ENCODE measurements around the gene RANBP3. TPM values are rescaled to one million over a fixed set of nuclear protein-coding genes. Genes with fewer than 3 reads are reported as not detected.
A peak's percentile ranks its signal among the peaks of the same experiment; 100 is the strongest.

Gene RANBP3
- total RNA-seq, 1 donor from 2014 or later: 92.1 TPM

GRCh38 chr19:5995606-5996005 lies 17.7 kb upstream of the RANBP3 start:
- Mint-ChIP-seq H3K9me3 (ENCODE audit: unreplicated experiment) (no peaks in the 10 kb centered on the region), H3K4me3 (ENCODE audit: unreplicated experiment) (no peak overlapping the region), H3K27me3 (ENCODE audit: unreplicated experiment) (peaks cover 5% of the 10 kb centered on the region), H3K27ac (ENCODE audit: unreplicated experiment) (no peak overlapping the region), H3K4me1 (ENCODE audit: low read depth, unreplicated experiment) (peaks cover 9% of the 10 kb centered on the region), H3K36me3 (ENCODE audit: unreplicated experiment) (no peaks in the 10 kb centered on the region)
- DNase-seq: no peak
- TF ChIP-seq CTCF (IDR thresholded peaks at IDR 0.05; ENCODE audit: partially characterized antibody, unreplicated experiment): no peak

- peaks cover 9% of the 10 kb centered on the region for H3K4me1 Mint-ChIP-seq (ENCODE audit: low read depth, unreplicated experiment)
- TF ChIP-seq CTCF (IDR thresholded peaks at IDR 0.05; ENCODE audit: partially characterized antibody, unreplicated experiment): no peak
These were observed 16.6 kb upstream of the RANBP3 start for GRCh38 chr19:5994405-5995165.

GRCh38 chr19:5993648-5994358 lies 15.9 kb upstream of the RANBP3 start:
- H3K4me3 Mint-ChIP-seq (ENCODE audit: unreplicated experiment): no peak overlapping the region
- H3K27me3 Mint-ChIP-seq (ENCODE audit: unreplicated experiment): peaks cover 5% of the 10 kb centered on the region
- no peak overlapping the region for H3K27ac Mint-ChIP-seq (ENCODE audit: unreplicated experiment)
- peaks cover 9% of the 10 kb centered on the region for H3K4me1 Mint-ChIP-seq (ENCODE audit: low read depth, unreplicated experiment)
- H3K36me3 Mint-ChIP-seq (ENCODE audit: unreplicated experiment): no peaks in the 10 kb centered on the region
- no peak for TF ChIP-seq CTCF (IDR thresholded peaks at IDR 0.05; ENCODE audit: partially characterized antibody, unreplicated experiment)
- H3K9me3 Mint-ChIP-seq (ENCODE audit: unreplicated experiment): no peaks in the 10 kb centered on the region
- peak; percentile 60 for DNase-seq

More at GRCh38 chr19:5994405-5995165, 16.6 kb upstream of the RANBP3 start:
- no peaks in the 10 kb centered on the region for H3K36me3 Mint-ChIP-seq (ENCODE audit: unreplicated experiment)
- no peak overlapping the region for H3K4me3 Mint-ChIP-seq (ENCODE audit: unreplicated experiment)
- no peak overlapping the region for H3K27ac Mint-ChIP-seq (ENCODE audit: unreplicated experiment)
- H3K9me3 Mint-ChIP-seq (ENCODE audit: unreplicated experiment): no peaks in the 10 kb centered on the region
- no peak for DNase-seq
- peaks cover 5% of the 10 kb centered on the region for H3K27me3 Mint-ChIP-seq (ENCODE audit: unreplicated experiment)

- no peaks in the 10 kb centered on the region for H3K9me3 Mint-ChIP-seq (ENCODE audit: unreplicated experiment)
- TF ChIP-seq CTCF (IDR thresholded peaks at IDR 0.05; ENCODE audit: partially characterized antibody, unreplicated experiment): no peak
- H3K27ac Mint-ChIP-seq (ENCODE audit: unreplicated experiment): no peak overlapping the region
- no peak overlapping the region for H3K4me3 Mint-ChIP-seq (ENCODE audit: unreplicated experiment)
- peaks cover 9% of the 10 kb centered on the region for H3K4me1 Mint-ChIP-seq (ENCODE audit: low read depth, unreplicated experiment)
- H3K36me3 Mint-ChIP-seq (ENCODE audit: unreplicated experiment): no peaks in the 10 kb centered on the region
- DNase-seq: no peak
- peaks cover 7% of the 10 kb centered on the region for H3K27me3 Mint-ChIP-seq (ENCODE audit: unreplicated experiment)
These were observed 15.3 kb upstream of the RANBP3 start for GRCh38 chr19:5993201-5993600.

- DNase-seq: no peak
- Mint-ChIP-seq H3K9me3 (ENCODE audit: unreplicated experiment) (no peaks in the 10 kb centered on the region), H3K36me3 (ENCODE audit: unreplicated experiment) (no peaks in the 10 kb centered on the region), H3K4me3 (ENCODE audit: unreplicated experiment) (no peak overlapping the region), H3K27me3 (ENCODE audit: unreplicated experiment) (peaks cover 7% of the 10 kb centered on the region), H3K27ac (ENCODE audit: unreplicated experiment) (no peak overlapping the region), H3K4me1 (ENCODE audit: low read depth, unreplicated experiment) (peaks cover 9% of the 10 kb centered on the region)
- TF ChIP-seq CTCF (IDR thresholded peaks at IDR 0.05; ENCODE audit: partially characterized antibody, unreplicated experiment): no peak
These were observed 14.8 kb upstream of the RANBP3 start for GRCh38 chr19:5992756-5993155.

All from glutamatergic neuron (in vitro differentiated cells).